NT2/D1 (cell line): Measurements from ENCODE around the gene SH3PXD2A.

ENCODE experiments used
- SUZ12 ChIP-seq: IDR thresholded peaks from 2 replicates; pipeline ENCODE4 v1.6.1; 2011; ENCODE audit not compliant: insufficient read length, insufficient read depth; ENCODE audit errors: extremely low read depth
- YY1 ChIP-seq: IDR thresholded peaks from 2 replicates; pipeline ENCODE4 v1.6.1; 2011; ENCODE audit not compliant: insufficient read length, insufficient read depth
- ZNF274 ChIP-seq: IDR thresholded peaks from 2 replicates; pipeline ENCODE4 v1.6.1; 2011; ENCODE audit warnings: mild to moderate bottlenecking, low read depth, low read length

GRCh38 chr10:103877861-103878260 lies 22.5 kb upstream of the SH3PXD2A start:
- no peak for TF ChIP-seq ZNF274
- TF ChIP-seq YY1 = no peak
- TF ChIP-seq SUZ12 = no peak
